A549 treated with Mapracorat at 1 μM for 4 hours (cell line): ENCODE data around the gene USP16. TPM values are rescaled to one million over a fixed set of nuclear protein-coding genes. Genes with fewer than 3 reads are reported as not detected.

ENCODE experiments used
- total RNA-seq: library from RNA; stranded (reverse); fragments of 200-300 nt; extraction: Qiagen RNA extraction; gene quantifications from 5 replicates; pipeline ENCODE4 v1.2.3, GENCODE V29; 2022

The USP16 gene
- 21.3 to 27.1 TPM (median 22.2 TPM) in 5 replicates for total RNA-seq

DNA sequence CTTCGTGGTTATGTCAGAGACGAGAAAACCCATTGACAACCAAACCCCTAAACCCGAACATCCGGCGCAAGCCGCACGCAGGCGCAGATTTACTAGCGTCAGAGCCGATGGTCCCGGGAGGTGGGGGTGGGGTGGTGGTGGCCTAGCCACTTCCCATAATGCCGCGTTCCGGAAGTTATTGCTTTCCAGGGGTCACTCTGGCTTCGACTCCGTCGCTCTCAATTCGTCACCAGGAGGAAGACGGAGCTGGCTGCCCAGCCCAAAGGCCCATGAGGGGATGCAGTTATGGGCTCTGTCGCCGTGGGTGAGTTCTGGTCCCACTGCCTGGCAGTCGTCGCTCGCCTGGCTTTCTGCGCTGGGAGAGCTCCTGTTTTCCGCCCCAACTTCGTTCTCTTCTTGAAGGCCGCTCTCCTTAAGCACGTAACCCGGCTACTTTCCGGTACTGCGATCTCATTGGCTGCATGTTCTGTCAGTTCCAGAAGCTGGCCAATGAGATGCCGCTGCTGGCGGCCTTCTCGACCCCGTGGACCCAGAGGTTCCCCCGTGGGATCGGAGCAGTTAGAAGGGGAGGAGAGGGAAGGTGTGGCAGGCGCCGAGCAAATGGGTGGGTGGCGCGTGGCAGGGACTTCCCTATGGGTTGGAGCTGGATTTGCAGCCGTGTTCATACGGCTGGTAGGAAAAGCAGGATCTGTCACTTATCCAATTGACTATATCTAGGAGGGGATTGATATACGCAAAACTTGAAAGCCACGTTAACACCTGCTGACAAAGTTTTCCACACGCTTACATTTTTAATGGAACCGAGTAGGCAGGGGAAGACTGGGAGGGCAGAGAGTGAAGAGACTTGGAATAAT is at the start of gene USP16:
TSS of gene USP16 (plus strand) at position 195 of the 854 bp plus-strand sequence. CDS start 3,246 bp downstream, outside the sequence.

DNA sequence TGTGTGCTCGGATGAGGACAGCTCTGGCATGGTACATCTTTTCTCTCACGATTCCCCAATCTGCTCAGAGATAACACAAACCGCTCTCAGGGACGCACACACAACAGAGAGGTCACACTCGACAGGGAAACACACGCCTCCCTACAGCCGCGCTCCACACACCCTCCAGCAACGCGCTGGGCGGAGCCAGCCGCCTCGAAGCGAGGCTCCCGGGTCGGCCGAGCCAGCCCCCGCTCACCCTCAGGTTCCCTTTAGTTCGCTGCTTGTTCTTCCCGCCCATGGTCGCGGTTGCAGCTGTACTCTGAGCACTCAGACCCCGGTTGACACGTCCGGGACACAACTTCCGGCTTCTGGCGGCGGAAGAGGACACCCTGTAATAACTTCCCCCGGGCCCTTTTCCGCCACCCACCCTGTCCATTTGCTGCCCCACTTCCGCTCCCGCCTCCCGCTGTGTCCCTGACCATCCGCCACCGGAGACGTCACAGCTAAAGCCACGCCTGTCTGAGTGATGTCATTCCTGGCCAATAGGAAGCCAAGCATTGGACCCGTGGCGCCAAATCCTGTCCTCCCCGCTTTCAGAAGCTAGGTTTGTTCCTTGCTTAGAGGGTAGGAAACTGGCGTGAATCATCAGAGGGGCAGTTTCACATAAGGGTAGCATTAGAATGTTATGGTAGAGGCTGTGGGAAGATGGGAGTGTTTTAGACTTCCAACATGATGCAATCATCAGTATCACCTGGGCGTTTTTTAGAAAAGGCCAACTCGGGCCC is 31.8 kb upstream of the USP16 start, which contains the start of gene LTN1:
TSS of gene LTN1 (minus strand) at position 352 of the 767 bp plus-strand sequence. CDS start at position 280, 72 bp downstream.

DNA sequence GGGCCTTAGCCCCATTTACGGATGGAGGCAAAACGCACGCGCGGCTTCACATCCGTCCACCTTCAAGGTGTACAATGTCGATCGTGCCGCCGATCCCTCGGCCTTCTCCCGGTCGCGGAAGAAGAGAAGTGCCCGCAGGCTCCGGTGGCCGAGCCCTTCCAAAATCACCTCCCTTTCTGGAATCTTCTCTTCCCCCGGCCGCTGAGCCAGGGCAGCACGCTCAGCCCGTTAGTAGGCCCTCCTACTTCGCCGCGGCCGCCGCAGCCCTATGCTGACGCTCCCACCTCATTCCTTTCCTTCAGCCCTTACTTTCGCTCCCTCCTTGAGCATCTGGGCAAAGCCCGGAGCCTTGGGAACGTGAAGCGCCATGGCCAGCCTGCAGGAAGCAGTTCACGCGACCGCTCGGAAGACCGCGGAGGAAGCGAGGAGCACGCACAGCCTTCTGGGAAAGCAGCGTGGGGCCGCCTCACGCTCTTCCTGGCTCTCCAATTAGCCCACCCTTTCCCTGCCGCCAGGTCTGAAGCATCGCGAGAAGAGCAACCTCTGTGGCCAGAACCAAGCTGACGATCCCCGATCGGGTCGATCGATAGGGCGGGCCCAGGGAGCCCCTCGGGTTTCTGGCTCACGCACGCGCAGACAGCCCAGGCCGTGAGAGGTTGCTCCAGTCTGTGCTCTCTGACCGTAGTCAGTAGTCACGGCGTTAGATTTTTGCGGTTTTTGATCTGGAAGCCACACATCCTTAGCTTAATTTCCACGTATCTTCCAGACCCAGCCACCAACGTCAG is 48.9 kb downstream of the USP16 start, which contains the start of gene CCT8:
TSS of gene CCT8 (minus strand) at position 427 of the 785 bp plus-strand sequence. CDS start at position 369, 58 bp downstream.

Other genes with a start within 250 kb of the USP16 start
- gene LTN1, start 31.8 kb upstream of the USP16 start, total RNA-seq = 4.2 to 6.9 TPM (median 6.2 TPM) in 5 replicates
- 9.8 to 11.3 TPM (median 10.9 TPM) in 5 replicates for gene RWDD2B, start 5.3 kb upstream of the USP16 start, total RNA-seq
- gene CCT8, start 49.0 kb downstream of the USP16 start, total RNA-seq = 165 to 198 TPM (median 174 TPM) in 5 replicates
- gene MAP3K7CL, start 106.0 kb downstream of the USP16 start, total RNA-seq = 1.1 to 2.7 TPM (median 2.0 TPM) in 5 replicates